Sigmoid colon (tissue), 4 donors: Measurements from ENCODE around the gene AIRE.

ENCODE experiments used
- EP300 ChIP-seq, 4 donors: sonication (generic); formaldehyde crosslinking; IDR thresholded peaks; one replicate each; pipeline ENCODE4 v1.6.1; 2017; ENCODE audit warnings: antibody characterized with exemption in 4 of 4
- POLR2A ChIP-seq, 2 donors: fragments of 450-650 bp; IDR thresholded peaks; one replicate each; pipeline ENCODE4 v1.6.1; 2016; ENCODE audit warnings: antibody characterized with exemption in 2 of 2, mild to moderate bottlenecking in 2 of 2, moderate library complexity in 2 of 2
- POLR2AphosphoS5 ChIP-seq, 4 donors: sonication (generic); formaldehyde crosslinking; IDR thresholded peaks; one replicate each; pipeline ENCODE4 v1.6.1; 2017; ENCODE audit warnings: antibody characterized with exemption in 4 of 4

GRCh38 chr21:44289381-44290010 lies 3.8 kb downstream of the AIRE start:
- TF ChIP-seq POLR2A (IDR thresholded peaks at IDR 0.05) (no peak), POLR2AphosphoS5 (IDR thresholded peaks at IDR 0.05) (no peak), EP300 (IDR thresholded peaks at IDR 0.05) (no peak)
